HG02763 (cell line): ENCODE data around the gene KPNA4.

ENCODE experiments used
- ATAC-seq: cut with Tn5 transposase; IDR thresholded peaks from one replicate; pipeline ENCODE4 v1.9.1; 2021; ENCODE audit warnings: mild to moderate bottlenecking, moderate library complexity; ENCODE audit not compliant: unreplicated experiment

The KPNA4 gene

GRCh38 chr3:160498202-160498601, 67.2 kb downstream of the KPNA4 start:
- ATAC-seq: no peak

GRCh38 chr3:160490166-160490565, 75.2 kb downstream of the KPNA4 start:
- no peak for ATAC-seq

- no peak for ATAC-seq
Observed at GRCh38 chr3:160486459-160486869, 78.9 kb downstream of the KPNA4 start.

GRCh38 chr3:160482796-160483195, 82.6 kb downstream of the KPNA4 start:
- no peak for ATAC-seq

- no peak for ATAC-seq
Observed at GRCh38 chr3:160481856-160482255, 83.5 kb downstream of the KPNA4 start.

- no peak for ATAC-seq
Observed at GRCh38 chr3:160480931-160481330, 84.4 kb downstream of the KPNA4 start.

GRCh38 chr3:160479376-160479775, 86.0 kb downstream of the KPNA4 start:
- no peak for ATAC-seq

GRCh38 chr3:160478338-160478737, 87.0 kb downstream of the KPNA4 start:
- no peak for ATAC-seq

GRCh38 chr3:160477750-160478149, 87.6 kb downstream of the KPNA4 start:
- ATAC-seq: no peak

GRCh38 chr3:160475884-160476283, 89.5 kb downstream of the KPNA4 start:
- no peak for ATAC-seq

- no peak for ATAC-seq
Observed at GRCh38 chr3:160475153-160475552, 90.2 kb downstream of the KPNA4 start.

GRCh38 chr3:160474416-160474838, 90.9 kb downstream of the KPNA4 start:
- no peak for ATAC-seq

- no peak for ATAC-seq
Observed at GRCh38 chr3:160473978-160474377, 91.4 kb downstream of the KPNA4 start.

GRCh38 chr3:160473221-160473620, 92.2 kb downstream of the KPNA4 start:
- ATAC-seq: no peak

- ATAC-seq: no peak
Observed at GRCh38 chr3:160472344-160472743, 93.0 kb downstream of the KPNA4 start.

GRCh38 chr3:160471892-160472291, 93.5 kb downstream of the KPNA4 start:
- ATAC-seq: no peak

- ATAC-seq: no peak
Observed at GRCh38 chr3:160470181-160470580, 95.2 kb downstream of the KPNA4 start.

GRCh38 chr3:160464971-160465370, 100.4 kb downstream of the KPNA4 start:
- no peak for ATAC-seq

- no peak for ATAC-seq
Observed at GRCh38 chr3:160464321-160464720, 101.0 kb downstream of the KPNA4 start.

GRCh38 chr3:160460033-160460432, 105.3 kb downstream of the KPNA4 start:
- ATAC-seq: no peak

GRCh38 chr3:160459450-160459970, 105.9 kb downstream of the KPNA4 start:
- no peak for ATAC-seq

GRCh38 chr3:160458151-160458550, 107.2 kb downstream of the KPNA4 start:
- ATAC-seq: no peak

- ATAC-seq: no peak
Observed at GRCh38 chr3:160455846-160456245, 109.5 kb downstream of the KPNA4 start.
